ENCODE results near the gene USP34.

- TF ChIP-seq CTCF (IDR thresholded peaks at IDR 0.05; ENCODE audit: poor library complexity) = no peak
- TF ChIP-seq EZH2 (IDR thresholded peaks at IDR 0.05; ENCODE audit: borderline replicate concordance) = no peak
These were observed 109.8 kb downstream of the USP34 start for GRCh38 chr2:61361068-61361467.

All from hepatocyte (in vitro differentiated cells).